HUES64 (cell line): Measurements from ENCODE around the gene IVNS1ABP.

ENCODE experiments used
- H3K27ac ChIP-seq: 2 replicates; pipeline ENCODE4 v1.7.0; 2013; ENCODE audit warnings: low read depth, low read length, inconsistent platforms
- H3K27me3 ChIP-seq: 2 replicates; pipeline ENCODE4 v1.6.1; 2013; ENCODE audit warnings: mild to moderate bottlenecking, low read length; ENCODE audit not compliant: insufficient read depth
- H3K36me3 ChIP-seq: 2 replicates; pipeline ENCODE4 v1.6.1; 2013; ENCODE audit warnings: mild to moderate bottlenecking, low read length; ENCODE audit not compliant: insufficient read depth
- H3K4me1 ChIP-seq: 2 replicates; pipeline ENCODE4 v1.6.1; 2013; ENCODE audit warnings: mild to moderate bottlenecking, low read length, moderate library complexity; ENCODE audit not compliant: insufficient read depth
- H3K4me3 ChIP-seq: 2 replicates; pipeline ENCODE4 v1.5.1; 2013; ENCODE audit warnings: mild to moderate bottlenecking, low read length, moderate library complexity
- H3K9ac ChIP-seq: 2 replicates; pipeline ENCODE4 v1.6.1; 2013; ENCODE audit warnings: mild to moderate bottlenecking, low read depth, low read length
- H3K9me3 ChIP-seq: 2 replicates; pipeline ENCODE4 v1.6.1; 2013; ENCODE audit warnings: low read depth, low read length; ENCODE audit not compliant: insufficient read depth
- WGBS: fragments of 150-250, 120-280 bp; methylation state at CpG from one replicate; pipeline ENCODE4 v1.1.7; 2013; ENCODE audit warnings: missing lambda C conversion rate; 5-methylcytosine and 5-hydroxymethylcytosine counted together

Gene IVNS1ABP

DNA sequence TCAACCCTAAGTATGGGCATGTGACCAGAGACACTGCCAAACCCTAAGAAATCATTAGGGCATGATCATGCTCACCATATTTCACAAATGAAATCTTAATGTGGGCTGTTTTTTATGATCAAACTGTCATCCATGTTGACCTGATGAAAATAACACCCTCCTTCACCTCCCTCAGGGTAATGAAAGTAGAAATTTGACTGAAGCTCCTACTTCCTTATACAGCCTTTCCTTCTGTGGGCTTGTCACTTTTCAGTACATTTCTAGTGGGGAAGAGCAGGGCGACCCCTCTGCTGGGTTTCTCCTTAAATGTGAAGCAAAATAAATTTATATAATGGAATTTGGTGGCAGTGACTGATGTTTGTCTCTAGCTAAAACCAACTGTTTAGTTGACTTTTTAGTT is 25.9 kb downstream of the IVNS1ABP start:
- 93% methylated on average over 1 of the region's 1 CpG for WGBS
- Histone ChIP-seq H3K4me3 (no peak overlapping the region), H3K36me3 (peaks cover 27% of the 10 kb centered on the region), H3K9ac (no peak overlapping the region), H3K4me1 (no peaks in the 10 kb centered on the region), H3K9me3 (no peaks in the 10 kb centered on the region), H3K27me3 (no peaks in the 10 kb centered on the region), H3K27ac (no peak overlapping the region)

GRCh38 chr1:185289880-185290279 is 27.2 kb downstream of the IVNS1ABP start:
- H3K4me1 ChIP-seq: no peaks in the 10 kb centered on the region
- no peak overlapping the region for H3K9ac ChIP-seq
- peaks cover 15% of the 10 kb centered on the region for H3K36me3 ChIP-seq
- H3K9me3 ChIP-seq: no peaks in the 10 kb centered on the region
- H3K4me3 ChIP-seq: no peak overlapping the region
- no peaks in the 10 kb centered on the region for H3K27me3 ChIP-seq
- no peak overlapping the region for H3K27ac ChIP-seq

GRCh38 chr1:185288435-185288834 is 28.6 kb downstream of the IVNS1ABP start:
- no peak overlapping the region for H3K4me3 ChIP-seq
- H3K4me1 ChIP-seq: no peaks in the 10 kb centered on the region
- H3K9ac ChIP-seq: no peak overlapping the region
- no peaks in the 10 kb centered on the region for H3K27me3 ChIP-seq
- no peaks in the 10 kb centered on the region for H3K9me3 ChIP-seq
- WGBS: 95% methylated on average over 1 of the region's 3 CpGs
- peaks cover under 1% of the 10 kb centered on the region; the same call in 1 of the 2 replicates for H3K36me3 ChIP-seq
- no peak overlapping the region for H3K27ac ChIP-seq

- Histone ChIP-seq H3K27ac (no peak overlapping the region), H3K36me3 (no peaks in the 10 kb centered on the region), H3K4me3 (no peak overlapping the region), H3K9ac (no peak overlapping the region), H3K27me3 (no peaks in the 10 kb centered on the region), H3K9me3 (no peaks in the 10 kb centered on the region), H3K4me1 (no peaks in the 10 kb centered on the region)
- WGBS: 92% methylated on average over 2 of the region's 2 CpGs
These were observed 29.6 kb downstream of the IVNS1ABP start for GRCh38 chr1:185287451-185287850.

GRCh38 chr1:185284533-185285276 is 32.3 kb downstream of the IVNS1ABP start:
- WGBS: 72% methylated on average over 2 of the region's 2 CpGs
- H3K9ac ChIP-seq: no peak overlapping the region
- no peaks in the 10 kb centered on the region for H3K9me3 ChIP-seq
- H3K27ac ChIP-seq: no peak overlapping the region
- no peak overlapping the region for H3K4me3 ChIP-seq
- H3K36me3 ChIP-seq: no peaks in the 10 kb centered on the region
- no peaks in the 10 kb centered on the region for H3K4me1 ChIP-seq
- no peaks in the 10 kb centered on the region for H3K27me3 ChIP-seq

DNA sequence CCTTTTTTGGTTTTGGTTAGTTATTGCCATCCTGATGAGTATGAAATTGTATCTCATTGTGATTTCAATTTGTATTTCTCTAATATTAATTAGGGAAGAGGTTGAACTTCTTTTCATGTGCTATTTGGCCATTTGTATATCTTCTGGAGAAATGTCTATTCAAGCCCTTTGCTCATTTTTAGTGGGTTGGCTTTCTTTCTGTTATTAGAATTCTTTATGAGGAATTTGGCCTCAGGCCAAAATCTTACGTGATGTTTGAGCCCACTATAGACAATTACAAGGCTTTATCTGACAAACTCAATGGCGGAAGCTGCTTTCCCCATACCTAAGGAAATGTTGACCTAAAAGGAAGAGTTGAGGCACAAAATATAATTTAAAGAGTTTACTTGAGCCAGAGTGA is 32.9 kb downstream of the IVNS1ABP start:
- Histone ChIP-seq H3K27ac (no peak overlapping the region), H3K4me1 (no peaks in the 10 kb centered on the region), H3K4me3 (no peak overlapping the region), H3K9me3 (no peaks in the 10 kb centered on the region), H3K36me3 (no peaks in the 10 kb centered on the region), H3K9ac (no peak overlapping the region), H3K27me3 (no peaks in the 10 kb centered on the region)
- WGBS: 100% methylated on average over 1 of the region's 2 CpGs

GRCh38 chr1:185281245-185281644 is 35.8 kb downstream of the IVNS1ABP start:
- Histone ChIP-seq H3K27ac (no peak overlapping the region), H3K27me3 (no peaks in the 10 kb centered on the region), H3K4me3 (no peak overlapping the region), H3K9me3 (no peaks in the 10 kb centered on the region), H3K36me3 (no peaks in the 10 kb centered on the region; the same call in 1 of the 2 replicates), H3K4me1 (no peaks in the 10 kb centered on the region), H3K9ac (no peak overlapping the region)
- 93% methylated on average over 3 of the region's 3 CpGs for WGBS

DNA sequence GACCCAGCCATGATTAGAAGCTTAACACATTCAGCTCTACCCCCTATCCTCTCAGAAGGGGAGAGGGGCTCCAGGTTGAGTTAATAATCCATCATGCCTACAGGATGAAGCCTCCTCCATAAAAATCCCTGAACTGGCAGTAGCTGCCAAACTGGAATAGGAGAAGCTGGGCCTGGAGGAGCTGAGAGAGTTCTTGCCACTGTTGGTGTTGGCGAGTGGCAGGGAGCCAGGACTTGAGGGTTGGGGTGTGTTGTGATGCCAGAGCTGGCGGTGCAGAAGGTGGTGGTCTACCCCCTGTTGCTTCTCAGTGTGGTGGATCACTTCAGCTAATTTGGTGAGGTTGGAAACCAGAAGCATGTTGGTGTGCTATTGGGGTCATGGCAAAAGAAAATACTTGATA is 36.5 kb downstream of the IVNS1ABP start:
- Histone ChIP-seq H3K4me1 (no peaks in the 10 kb centered on the region), H3K27ac (no peak overlapping the region), H3K9me3 (no peaks in the 10 kb centered on the region), H3K27me3 (no peaks in the 10 kb centered on the region), H3K9ac (no peak overlapping the region), H3K4me3 (no peak overlapping the region), H3K36me3 (no peaks in the 10 kb centered on the region; the same call in 1 of the 2 replicates)
- WGBS: 92% methylated on average over 2 of the region's 2 CpGs

- no peak overlapping the region for H3K27ac ChIP-seq
- H3K36me3 ChIP-seq: no peaks in the 10 kb centered on the region; the same call in 1 of the 2 replicates
- no peak overlapping the region for H3K9ac ChIP-seq
- no peaks in the 10 kb centered on the region for H3K9me3 ChIP-seq
- H3K4me1 ChIP-seq: no peaks in the 10 kb centered on the region
- no peaks in the 10 kb centered on the region for H3K27me3 ChIP-seq
- H3K4me3 ChIP-seq: no peak overlapping the region
These were observed 37.5 kb downstream of the IVNS1ABP start for GRCh38 chr1:185279571-185279970.

GRCh38 chr1:185271921-185272320 is 45.1 kb downstream of the IVNS1ABP start:
- H3K9me3 ChIP-seq: no peaks in the 10 kb centered on the region
- H3K27ac ChIP-seq: no peak overlapping the region
- H3K4me3 ChIP-seq: no peak overlapping the region
- WGBS: 96% methylated on average over 2 of the region's 4 CpGs
- no peak overlapping the region for H3K9ac ChIP-seq
- H3K4me1 ChIP-seq: no peaks in the 10 kb centered on the region
- H3K27me3 ChIP-seq: no peaks in the 10 kb centered on the region
- H3K36me3 ChIP-seq: no peaks in the 10 kb centered on the region

DNA sequence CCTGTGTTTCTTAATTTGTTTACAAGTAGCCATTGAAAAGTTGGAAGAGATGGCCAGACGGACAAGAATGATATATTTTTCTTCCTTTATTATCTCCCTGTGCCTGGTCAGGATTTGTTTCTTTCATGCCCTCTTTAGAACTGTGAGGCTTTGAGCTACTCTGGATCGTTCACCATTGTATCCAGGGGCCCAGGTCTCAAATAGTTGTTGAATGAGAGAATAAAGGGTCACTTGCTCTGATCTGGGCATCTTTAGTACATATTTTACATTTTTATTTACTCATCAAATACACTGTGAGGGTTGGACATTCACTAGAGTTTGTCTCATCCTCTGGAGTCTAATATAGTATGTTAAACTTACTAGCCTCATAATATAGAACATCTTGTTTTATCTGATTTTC is 48.7 kb downstream of the IVNS1ABP start:
- Histone ChIP-seq H3K4me3 (no peak overlapping the region), H3K9me3 (no peaks in the 10 kb centered on the region), H3K27ac (no peak overlapping the region), H3K9ac (no peak overlapping the region), H3K4me1 (no peaks in the 10 kb centered on the region), H3K27me3 (no peaks in the 10 kb centered on the region), H3K36me3 (no peaks in the 10 kb centered on the region)
- WGBS: 95% methylated on average over 2 of the region's 2 CpGs

- H3K36me3 ChIP-seq: no peaks in the 10 kb centered on the region
- H3K27me3 ChIP-seq: no peaks in the 10 kb centered on the region
- no peaks in the 10 kb centered on the region for H3K9me3 ChIP-seq
- H3K9ac ChIP-seq: no peak overlapping the region
- H3K4me3 ChIP-seq: no peak overlapping the region
- H3K4me1 ChIP-seq: no peaks in the 10 kb centered on the region
- no peak overlapping the region for H3K27ac ChIP-seq
These were observed 49.3 kb downstream of the IVNS1ABP start for GRCh38 chr1:185267701-185268100.
